Heart right ventricle (tissue), 16 donors: ENCODE data around the gene EIF4G2. TPM values are rescaled to one million over a fixed set of nuclear protein-coding genes. Genes with fewer than 3 reads are reported as not detected.
"Not testable (repeated sequence)": the region's sequence is repeated elsewhere in the genome, so short reads cannot be mapped to it uniquely, and the experiment has no call there.

ENCODE experiments used
- ATAC-seq, 8 donors: fragments of 200-7000 bp; cut with Tn5 transposase; one replicate each; pipeline ENCODE4 v1.9.1; 2020; ENCODE audit warnings: mild to moderate bottlenecking in 8 of 8, moderate library complexity in 8 of 8, moderate number of reproducible peaks in 1 of 8
- DNase-seq, 2 donors: peaks; one replicate each; pipeline ENCODE4 v3.0.0-alpha.2; 2020
- H3K27ac ChIP-seq, 10 donors: fragments of 200-600 bp; sonication (generic) in 2 of 10; one replicate each; pipeline versions ENCODE4 v1.5.0 to v1.8.0; 2020 to 2022; ENCODE audit warnings: mild to moderate bottlenecking in 3 of 10
- H3K27me3 ChIP-seq, 7 donors: fragments of 200-600 bp; one replicate each; pipeline ENCODE4 v1.8.0; 2021 to 2022; ENCODE audit warnings: mild to moderate bottlenecking in 2 of 7
- H3K36me3 ChIP-seq, 9 donors: fragments of 200-600 bp; sonication (generic) in 1 of 9; one replicate each; pipeline versions ENCODE4 v1.5.0 to v1.8.0; 2020 to 2022; ENCODE audit warnings: mild to moderate bottlenecking in 2 of 9
- H3K4me1 ChIP-seq, 9 donors: fragments of 200-600 bp; sonication (generic) in 1 of 9; one replicate each; pipeline versions ENCODE4 v1.5.0 to v1.8.0; 2020 to 2022; ENCODE audit warnings: mild to moderate bottlenecking in 4 of 9
- H3K4me3 ChIP-seq, 10 donors: fragments of 200-600 bp; sonication (generic) in 2 of 10; one replicate each; pipeline versions ENCODE4 v1.5.0 to v1.8.0; 2020 to 2022; ENCODE audit warnings: mild to moderate bottlenecking in 7 of 10, moderate library complexity in 2 of 10
- H3K9me3 ChIP-seq, 11 donors: fragments of 200-600 bp in 10 of 11; sonication (generic) in 2 of 11; one replicate each; pipeline versions ENCODE4 v1.5.0 to v1.8.0; 2013 to 2022; ENCODE audit warnings: mild to moderate bottlenecking in 2 of 11, control low read depth in 1 of 11, moderate library complexity in 1 of 11
- CTCF ChIP-seq, 9 donors: fragments of 200-600 bp; sonication (generic) in 2 of 9; IDR thresholded peaks; one replicate each; pipeline versions ENCODE4 v1.5.0 to v1.8.0; 2021 to 2022; ENCODE audit warnings: antibody characterized with exemption in 9 of 9, mild to moderate bottlenecking in 5 of 9, moderate library complexity in 1 of 9
- whole genome bisulfite sequencing, 2 donors: extraction: QIAGEN DNeasy Blood & Tissue Kit; methylation state at CpG; one replicate each; pipeline ENCODE4 v1.1.7; 2013; ENCODE audit warnings: inconsistent platforms in 1 of 2; 5-methylcytosine and 5-hydroxymethylcytosine counted together
- intact Hi-C, 10 donors: fragments of 100-400 bp; cut with DNase I; formaldehyde crosslinking; loops; one replicate each; pipeline versions ENCODE4 v1.11.1 to v1.14.2; 2022
- polyA plus RNA-seq, 2 donors: library from polyadenylated mRNA; stranded (reverse); fragments of 200-250 nt; gene quantifications; one replicate each; pipeline ENCODE4 v1.2.3, GENCODE V29; 2013
- total RNA-seq, 10 donors: library from RNA; stranded (reverse); fragmentation: NEBNext Ultra II Directional in 3 of 10; extraction: Animal tissue kit (Norgen Biotek cat#: 25700) in 3 of 10; gene quantifications; one replicate each; pipeline versions ENCODE4 v1.2.1 to v1.2.4, GENCODE V29; 2021 to 2023
- donor health status: Arrhythmogenic right ventricular cardiomyopathy.
- donor health status: ischemic (EF 13 %, LVEDD 7.1; RV severe dilation, severe dysfunction).
- donor health status: healthy with polysubstance abuse.
- donor health status: DM: no; HTN: yes; CAD: no.
- donor health status: DM: no; HTN: no; CAD: no.
- donor health status: ischemic (EF 25% LVEDD 6.9; RV normal size, moderate dysfunction).
- donor health status: ischemic (EF 25% LVEDD 5.7; RV mildly dilated, moderate dysfunction).
- donor health status: healthy.
- donor health status: DM: yes; HTN: yes; CAD: no.
- donor health status: Ischemic cardiomyopathy.
- donor health status: ischemic (EF 35%, LVEDD 5.7; RV mildly dilated, moderate dysfunction).
- donor health status: nonischemic (EF 11% LVEDD 7.7; RV severe dilation, severe dysfunction).
- donor health status: DM: yes; HTN: yes; CAD: no.
- donor health status: PGD.
- donor health status: ischemic (EF 29% LVEDD 5.4; RV normal size, mild dysfunction).
- donor health status: nonischemic (EF 23%, LVEDD 6.1; RV moderate dilation, normal function).

The EIF4G2 gene
- total and polyA plus RNA-seq, 12 donors, result 119 to 1,076 (median 906) TPM

DNA sequence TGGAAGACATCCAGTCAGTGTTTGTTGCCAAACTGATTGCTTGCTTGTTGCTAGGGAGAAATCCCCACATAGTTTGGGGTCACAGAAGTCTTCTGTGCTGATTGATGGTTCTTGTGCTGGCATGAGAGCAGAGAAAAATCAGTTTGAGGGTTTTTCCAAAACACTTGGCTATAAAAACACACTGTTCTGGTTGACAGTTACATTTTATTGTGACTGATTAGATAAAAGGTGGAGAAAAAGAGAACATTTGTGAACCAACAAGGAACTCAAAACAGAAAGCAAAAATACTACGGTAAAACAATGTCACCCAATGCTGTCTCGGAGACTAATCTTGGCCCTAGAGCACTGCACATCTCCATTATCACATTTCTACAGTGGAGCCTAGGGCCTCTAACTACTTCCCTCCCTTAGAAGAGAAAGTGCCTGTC, 14.4 kb upstream of the EIF4G2 start:
- intact Hi-C loops, result no loop called here
- Histone ChIP-seq H3K9me3 (no peaks in the 10 kb centered on the region), H3K36me3 (no peaks in the 10 kb centered on the region), H3K4me3 (no peak overlapping the region), H3K27ac (peak overlapping the region in 1 of 10 donors; percentile 12), H3K27me3 (no peaks in the 10 kb centered on the region), H3K4me1 (peaks cover 0 to 7% (median 0%) of the 10 kb centered on the region in 9 donors)
- no peak for TF ChIP-seq CTCF (IDR thresholded peaks at IDR 0.05)
- DNase-seq (no peak), ATAC-seq (no peak)
- 62 to 63% methylated on average over 2 of the region's 2 CpGs for WGBS, 2 donors

DNA sequence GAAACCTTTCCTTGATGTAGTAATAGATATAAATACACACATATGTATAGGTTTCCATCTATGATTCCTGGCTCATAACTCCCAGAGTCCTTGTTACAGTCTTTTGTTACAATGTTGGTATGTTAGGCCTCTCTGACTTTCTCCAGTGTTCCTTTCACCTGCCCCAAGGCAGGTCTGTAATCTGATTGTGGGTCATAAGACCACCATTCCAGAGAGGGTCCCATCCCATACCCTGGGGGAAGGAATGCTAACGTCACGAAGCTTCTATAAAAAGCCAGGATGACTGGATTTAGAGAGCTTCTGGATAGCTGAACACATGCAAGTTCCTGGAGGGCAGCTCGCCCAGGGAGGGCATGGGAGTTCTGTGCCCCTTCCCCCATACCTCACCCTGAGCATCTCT, 13.8 kb upstream of the EIF4G2 start:
- intact Hi-C loops, result not testable (repeated sequence)

DNA sequence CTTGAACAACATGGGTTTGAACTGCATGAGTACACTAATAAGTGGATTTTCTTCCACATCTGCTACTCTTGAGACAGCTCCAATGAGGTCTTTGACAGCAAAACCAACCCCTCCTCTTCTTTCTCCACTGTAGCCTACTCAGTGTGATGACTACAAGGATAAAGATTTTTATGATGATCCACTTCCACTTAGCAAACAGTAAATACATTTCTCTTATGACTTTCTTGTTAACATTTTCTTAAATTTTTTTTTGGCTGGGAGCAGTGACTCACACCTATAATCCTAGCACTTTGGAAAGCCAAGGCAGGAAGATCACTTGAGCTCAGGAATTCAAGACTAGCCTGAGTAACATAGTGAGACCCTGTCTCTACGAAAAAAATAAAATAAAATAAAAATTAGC, 9.9 kb upstream of the EIF4G2 start:
- DNase-seq (no peak), ATAC-seq (no peak)
- intact Hi-C loops, result no loop called here
- no peak overlapping the region for H3K4me3 ChIP-seq
- no peaks in the 10 kb centered on the region for H3K36me3 ChIP-seq
- no peak for TF ChIP-seq CTCF (IDR thresholded peaks at IDR 0.05)
- H3K4me1 ChIP-seq, result peaks cover 0 to 6% (median 0%) of the 10 kb centered on the region in 9 donors
- H3K27ac ChIP-seq, result no peak overlapping the region
- 88 to 95% methylated on average over 1 of the region's 1 CpG for WGBS, 2 donors
- H3K27me3 ChIP-seq, result no peaks in the 10 kb centered on the region
- no peaks in the 10 kb centered on the region for H3K9me3 ChIP-seq

More for the DNA sequence above, 13.8 kb upstream of the EIF4G2 start:
- DNase-seq, H3K27me3 ChIP-seq, H3K4me1 ChIP-seq, ATAC-seq, H3K27ac ChIP-seq, H3K9me3 ChIP-seq, H3K36me3 ChIP-seq, H3K4me3 ChIP-seq: not testable (repeated sequence)
- WGBS, 2 donors, result 80 to 92% methylated on average over 3 of the region's 3 CpGs

- no peak for ATAC-seq
- Histone ChIP-seq H3K36me3 (no peaks in the 10 kb centered on the region), H3K9me3 (no peaks in the 10 kb centered on the region), H3K4me3 (no peak overlapping the region), H3K27me3 (no peaks in the 10 kb centered on the region), H3K27ac (no peak overlapping the region), H3K4me1 (peaks cover 0 to 12% (median 5%) of the 10 kb centered on the region in 9 donors)
- no peak for DNase-seq
- no peak for TF ChIP-seq CTCF (IDR thresholded peaks at IDR 0.05)
- intact Hi-C loops, result loop anchor here in 3 of 10 donors (5.0 kb wide), 1 partner anchor 33 kb away; no protein-coding TSS in a partner anchor
Observed at GRCh38 chr11:10813945-10814344, 5.2 kb upstream of the EIF4G2 start.

- peak; percentile 4 to 64 (median 28) for ATAC-seq
- H3K4me3 ChIP-seq, result peak overlapping the region; percentile 19 to 98 (median 92)
- intact Hi-C loops, result loop anchor here (2.0 to 10.0 kb wide), 11 partner anchors 37 to 1237 kb away; partner anchors contain the start of genes ZBED5 (in 5 of the 10) and WEE1 (in 1 of the 10)
- H3K27me3 ChIP-seq, result no peaks in the 10 kb centered on the region
- peaks cover 0 to 42% (median 33%) of the 10 kb centered on the region in 9 donors for H3K4me1 ChIP-seq
- H3K36me3 ChIP-seq, result peaks cover 0 to 29% (median 24%) of the 10 kb centered on the region in 9 donors
- peak overlapping the region; percentile 89 to 100 (median 100) for H3K27ac ChIP-seq
- no peaks in the 10 kb centered on the region for H3K9me3 ChIP-seq
- DNase-seq, result peak in 1 of 2 donors; percentile 34
- TF ChIP-seq CTCF (IDR thresholded peaks at IDR 0.05), result no peak
- WGBS, 2 donors, result 1 to 2% methylated on average over 29 of the region's 29 CpGs
Observed at GRCh38 chr11:10809373-10810160, 841 bp upstream of the EIF4G2 start.
